ENCODE results near the gene VPS33B. TPM values are rescaled to one million over a fixed set of nuclear protein-coding genes. Genes with fewer than 3 reads are reported as not detected.

Gene VPS33B
- total RNA-seq, 3 donors from 2014 or later (not counting 1 experiment from before 2014, with no cell fraction given), result 19.8 to 28.6 (median 24.9) TPM

DNA sequence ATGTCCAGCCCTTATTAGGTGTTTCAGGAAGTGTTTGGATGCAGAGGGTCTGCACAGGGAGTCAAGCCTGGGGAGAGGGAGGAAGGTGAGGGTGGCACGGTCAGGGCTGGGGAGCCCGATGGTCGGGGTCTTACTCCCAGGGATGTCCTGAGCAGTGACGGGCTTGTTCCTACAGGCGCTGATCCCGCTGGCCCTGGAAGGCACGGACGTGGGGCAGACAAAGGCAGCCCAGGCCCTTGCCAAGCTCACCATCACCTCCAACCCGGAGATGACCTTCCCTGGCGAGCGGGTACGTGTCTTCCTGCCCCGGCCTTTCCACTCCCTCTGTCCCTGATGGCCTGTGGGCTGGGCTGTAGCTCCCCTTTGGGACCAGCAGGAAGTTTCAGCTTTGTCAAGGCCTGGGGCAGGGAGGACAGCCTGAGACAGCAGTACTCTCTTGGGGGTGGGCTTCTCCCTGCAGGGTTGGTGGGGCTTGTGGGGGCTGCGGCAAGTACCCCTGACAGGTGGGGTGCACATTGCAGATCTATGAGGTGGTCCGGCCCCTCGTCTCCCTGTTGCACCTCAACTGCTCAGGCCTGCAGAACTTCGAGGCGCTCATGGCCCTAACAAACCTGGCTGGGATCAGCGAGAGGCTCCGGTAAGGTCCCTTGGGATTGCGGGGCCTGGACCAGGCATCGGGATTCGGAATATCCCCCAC lies 72.3 kb downstream of the VPS33B start:
- ATAC-seq (no peak), DNase-seq (no peak)
- Histone ChIP-seq H3K9me3 (ENCODE audit: control insufficient read depth, insufficient read depth, low read length) (no peaks in the 10 kb centered on the region), H3K27me3 (ENCODE audit: control insufficient read depth, insufficient read depth, low read length) (no peaks in the 10 kb centered on the region), H3K4me3 (ENCODE audit: low read length) (no peak overlapping the region), H3K36me3 (ENCODE audit: control insufficient read depth, insufficient read depth, low read length) (peaks cover 63% of the 10 kb centered on the region), H3K4me1 (ENCODE audit: control insufficient read depth, insufficient read depth, low read length) (peaks cover 6% of the 10 kb centered on the region), H3K27ac (ENCODE audit: low read length) (no peak overlapping the region)
- intact Hi-C loops (cut with micrococcal nuclease), result no loop called here
- Mint-ChIP-seq H3K4me3 (no peak overlapping the region), H3K27ac (no peak overlapping the region), H3K36me3 (no peaks in the 10 kb centered on the region), H3K27me3 (ENCODE audit: low read depth in 2 of 2) (no peaks in the 10 kb centered on the region), H3K4me1 (peaks cover 0 to 7% of the 10 kb centered on the region in 2 donors), H3K9me3 (no peaks in the 10 kb centered on the region)
- TF ChIP-seq, protein P1, sequence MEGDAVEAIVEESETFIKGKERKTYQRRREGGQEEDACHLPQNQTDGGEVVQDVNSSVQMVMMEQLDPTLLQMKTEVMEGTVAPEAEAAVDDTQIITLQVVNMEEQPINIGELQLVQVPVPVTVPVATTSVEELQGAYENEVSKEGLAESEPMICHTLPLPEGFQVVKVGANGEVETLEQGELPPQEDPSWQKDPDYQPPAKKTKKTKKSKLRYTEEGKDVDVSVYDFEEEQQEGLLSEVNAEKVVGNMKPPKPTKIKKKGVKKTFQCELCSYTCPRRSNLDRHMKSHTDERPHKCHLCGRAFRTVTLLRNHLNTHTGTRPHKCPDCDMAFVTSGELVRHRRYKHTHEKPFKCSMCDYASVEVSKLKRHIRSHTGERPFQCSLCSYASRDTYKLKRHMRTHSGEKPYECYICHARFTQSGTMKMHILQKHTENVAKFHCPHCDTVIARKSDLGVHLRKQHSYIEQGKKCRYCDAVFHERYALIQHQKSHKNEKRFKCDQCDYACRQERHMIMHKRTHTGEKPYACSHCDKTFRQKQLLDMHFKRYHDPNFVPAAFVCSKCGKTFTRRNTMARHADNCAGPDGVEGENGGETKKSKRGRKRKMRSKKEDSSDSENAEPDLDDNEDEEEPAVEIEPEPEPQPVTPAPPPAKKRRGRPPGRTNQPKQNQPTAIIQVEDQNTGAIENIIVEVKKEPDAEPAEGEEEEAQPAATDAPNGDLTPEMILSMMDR (IDR thresholded peaks at IDR 0.05), result no peak
- WGBS (ENCODE audit: insufficient coverage), result 98% methylated on average over 23 of the region's 23 CpGs

Other genes starting within 250 kb of the VPS33B start
- 100 to 1,000 TPM; 110 to 178 (median 172) TPM for gene FURIN, start 154.0 kb downstream of the VPS33B start, total RNA-seq
- 10 to 100 TPM; 35.8 to 70.3 (median 52.5) TPM for gene FES, start 138.1 kb downstream of the VPS33B start, total RNA-seq
- gene MAN2A2, start 119.3 kb downstream of the VPS33B start, total RNA-seq, result 100 to 1,000 TPM; 158 to 200 (median 177) TPM
- 10 to 100 TPM; 11.2 to 14.5 (median 12.1) TPM for gene HDDC3, start 90.0 kb downstream of the VPS33B start, total RNA-seq
- 10 to 100 TPM; 39.0 to 58.1 (median 51.5) TPM for gene UNC45A, start 87.3 kb downstream of the VPS33B start, total RNA-seq
- 1 to 10 TPM; 4.2 to 5.4 (median 5.1) TPM for gene RCCD1, start 67.7 kb downstream of the VPS33B start, total RNA-seq
- gene PRC1, start 28.1 kb downstream of the VPS33B start, total RNA-seq, result 10 to 100 TPM; 18.9 to 25.1 (median 23.3) TPM
- not detected for gene SV2B, start 77.7 kb upstream of the VPS33B start, total RNA-seq